ENCODE measurements around the gene CBLB. TPM values are rescaled to one million over a fixed set of nuclear protein-coding genes. Genes with fewer than 3 reads are reported as not detected.

CBLB gene
- total RNA-seq, 1 donor = 133 TPM

DNA sequence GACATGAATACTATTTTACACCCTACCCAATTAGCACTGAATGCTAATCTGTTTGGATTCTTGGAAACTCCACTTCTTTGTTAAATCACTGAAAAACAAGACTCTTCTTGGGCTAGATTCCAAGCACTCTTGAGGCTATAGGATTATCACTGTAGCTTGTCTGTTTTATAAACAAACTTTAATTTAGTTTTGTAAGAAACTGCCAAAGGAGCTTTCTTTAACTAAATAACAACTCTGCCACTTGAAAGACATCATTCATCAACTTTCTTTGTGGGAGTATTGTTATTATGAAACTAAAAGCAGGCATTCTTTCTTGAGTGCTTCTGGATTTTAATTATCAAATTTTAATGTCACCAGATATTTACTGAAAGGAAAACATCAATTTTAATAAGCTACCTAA lies 24.1 kb downstream of the CBLB start:
- H3K4me3 ChIP-seq (ENCODE audit: low read length) = no peak overlapping the region
- H3K9me3 ChIP-seq (ENCODE audit: low read depth, low read length) = no peaks in the 10 kb centered on the region
- H3K4me1 ChIP-seq (ENCODE audit: insufficient read depth, low read length) = peaks cover 4% of the 10 kb centered on the region
- no peaks in the 10 kb centered on the region for H3K27me3 ChIP-seq (ENCODE audit: insufficient read depth, low read length)

DNA sequence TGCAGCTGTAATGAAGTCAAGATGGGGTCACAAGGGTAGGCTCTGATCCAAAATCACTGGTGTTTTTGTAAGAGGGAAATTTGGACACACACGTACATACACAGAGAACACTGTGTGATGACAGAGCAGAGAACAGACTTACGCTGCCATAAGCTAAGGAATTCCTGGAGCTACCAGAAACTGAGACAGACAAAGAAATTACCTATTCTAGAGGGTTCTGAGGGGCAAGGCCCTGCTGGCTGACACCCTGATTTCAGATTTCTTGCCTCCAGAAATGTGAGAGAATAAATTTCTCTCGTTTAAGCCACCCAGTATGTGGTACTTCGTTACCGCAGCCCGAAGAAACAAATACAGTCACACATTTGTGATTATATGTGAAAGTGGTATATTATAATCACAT lies 24.8 kb downstream of the CBLB start:
- no peak overlapping the region for H3K4me3 ChIP-seq (ENCODE audit: low read length)
- peaks cover 4% of the 10 kb centered on the region for H3K4me1 ChIP-seq (ENCODE audit: insufficient read depth, low read length)
- no peaks in the 10 kb centered on the region for H3K9me3 ChIP-seq (ENCODE audit: low read depth, low read length)
- no peaks in the 10 kb centered on the region for H3K27me3 ChIP-seq (ENCODE audit: insufficient read depth, low read length)

- Histone ChIP-seq H3K27me3 (ENCODE audit: insufficient read depth, low read length) (no peaks in the 10 kb centered on the region), H3K4me3 (ENCODE audit: low read length) (no peak overlapping the region), H3K9me3 (ENCODE audit: low read depth, low read length) (no peaks in the 10 kb centered on the region), H3K4me1 (ENCODE audit: insufficient read depth, low read length) (peaks cover 5% of the 10 kb centered on the region)
Observed at GRCh38 chr3:105842943-105843342, 25.9 kb downstream of the CBLB start.

DNA sequence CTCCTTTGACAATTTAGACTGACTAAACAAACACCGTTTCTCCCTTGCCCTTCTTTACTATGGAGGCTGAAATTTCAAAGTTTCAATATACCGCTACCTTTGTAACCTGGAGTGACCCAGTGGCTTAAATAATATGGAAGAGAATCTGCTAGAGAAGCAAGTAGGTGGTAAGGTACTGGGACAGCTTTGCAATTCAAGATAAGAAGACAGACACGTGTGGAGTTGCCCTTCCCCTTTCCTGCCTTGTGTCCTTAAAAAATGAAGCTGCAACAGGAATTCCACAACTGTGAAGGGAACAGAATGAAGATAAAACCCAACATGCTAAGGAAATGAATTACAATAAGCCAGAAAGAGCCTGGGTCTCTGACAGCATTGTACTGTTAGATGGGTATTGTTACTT lies 26.4 kb downstream of the CBLB start:
- Histone ChIP-seq H3K9me3 (ENCODE audit: low read depth, low read length) (no peaks in the 10 kb centered on the region), H3K4me3 (ENCODE audit: low read length) (no peak overlapping the region), H3K27me3 (ENCODE audit: insufficient read depth, low read length) (no peaks in the 10 kb centered on the region), H3K4me1 (ENCODE audit: insufficient read depth, low read length) (peaks cover 9% of the 10 kb centered on the region)

GRCh38 chr3:105837947-105838346 lies 30.9 kb downstream of the CBLB start:
- H3K4me1 ChIP-seq (ENCODE audit: insufficient read depth, low read length) = peaks cover 10% of the 10 kb centered on the region
- no peaks in the 10 kb centered on the region for H3K9me3 ChIP-seq (ENCODE audit: low read depth, low read length)
- no peaks in the 10 kb centered on the region for H3K27me3 ChIP-seq (ENCODE audit: insufficient read depth, low read length)
- no peak overlapping the region for H3K4me3 ChIP-seq (ENCODE audit: low read length)

GRCh38 chr3:105837143-105837740 lies 31.6 kb downstream of the CBLB start:
- no peaks in the 10 kb centered on the region for H3K27me3 ChIP-seq (ENCODE audit: insufficient read depth, low read length)
- H3K4me3 ChIP-seq (ENCODE audit: low read length) = no peak overlapping the region
- peaks cover 10% of the 10 kb centered on the region for H3K4me1 ChIP-seq (ENCODE audit: insufficient read depth, low read length)
- H3K9me3 ChIP-seq (ENCODE audit: low read depth, low read length) = no peaks in the 10 kb centered on the region

DNA sequence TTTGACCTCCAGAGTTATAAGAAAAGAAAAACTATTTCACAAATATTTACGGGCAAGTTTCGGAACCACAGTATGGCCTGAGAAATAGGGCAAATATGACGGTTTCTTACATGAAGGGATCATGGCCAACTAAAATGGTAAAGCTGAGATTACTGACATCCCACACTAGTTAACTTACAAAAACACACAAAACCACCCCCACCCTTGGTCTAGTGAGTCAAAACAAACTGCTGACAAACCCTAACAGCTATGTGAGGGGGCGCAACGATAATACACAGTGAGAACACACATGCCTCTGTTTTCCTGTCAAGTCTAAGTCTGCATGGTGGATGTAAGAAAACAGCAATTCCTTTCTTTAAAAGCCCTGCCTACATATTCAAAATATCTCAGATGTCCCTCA lies 32.3 kb downstream of the CBLB start:
- Histone ChIP-seq H3K4me3 (ENCODE audit: low read length) (no peak overlapping the region), H3K27me3 (ENCODE audit: insufficient read depth, low read length) (no peaks in the 10 kb centered on the region), H3K9me3 (ENCODE audit: low read depth, low read length) (no peaks in the 10 kb centered on the region), H3K4me1 (ENCODE audit: insufficient read depth, low read length) (peaks cover 10% of the 10 kb centered on the region)

- no peak overlapping the region for H3K4me3 ChIP-seq (ENCODE audit: low read length)
- no peaks in the 10 kb centered on the region for H3K27me3 ChIP-seq (ENCODE audit: insufficient read depth, low read length)
- peaks cover 15% of the 10 kb centered on the region for H3K4me1 ChIP-seq (ENCODE audit: insufficient read depth, low read length)
- H3K9me3 ChIP-seq (ENCODE audit: low read depth, low read length) = no peaks in the 10 kb centered on the region
Observed at GRCh38 chr3:105835606-105836005, 33.2 kb downstream of the CBLB start.

GRCh38 chr3:105834768-105835167 lies 34.0 kb downstream of the CBLB start:
- Histone ChIP-seq H3K4me1 (ENCODE audit: insufficient read depth, low read length) (peaks cover 19% of the 10 kb centered on the region), H3K9me3 (ENCODE audit: low read depth, low read length) (no peaks in the 10 kb centered on the region), H3K27me3 (ENCODE audit: insufficient read depth, low read length) (no peaks in the 10 kb centered on the region), H3K4me3 (ENCODE audit: low read length) (no peak overlapping the region)

DNA sequence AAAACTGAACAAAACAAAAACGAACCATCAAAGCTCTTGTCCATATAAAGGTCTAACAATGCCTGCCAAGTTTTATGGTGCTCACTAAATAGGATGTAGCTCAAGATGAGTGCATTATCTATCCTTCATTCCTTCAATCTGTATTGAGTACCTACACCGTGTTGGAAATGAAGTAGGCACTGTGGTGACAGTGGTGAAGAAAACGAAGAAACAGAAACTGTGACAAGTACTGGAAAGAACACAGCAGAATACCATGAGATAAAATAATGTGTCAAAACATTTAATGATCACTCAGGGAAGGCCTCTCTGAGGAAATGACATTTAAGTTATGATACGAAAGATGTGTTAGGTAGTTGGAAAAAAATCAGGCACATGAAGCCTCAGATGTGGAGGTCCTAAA lies 36.2 kb downstream of the CBLB start:
- Histone ChIP-seq H3K27me3 (ENCODE audit: insufficient read depth, low read length) (no peaks in the 10 kb centered on the region), H3K9me3 (ENCODE audit: low read depth, low read length) (no peaks in the 10 kb centered on the region), H3K4me1 (ENCODE audit: insufficient read depth, low read length) (peaks cover 24% of the 10 kb centered on the region), H3K4me3 (ENCODE audit: low read length) (no peak overlapping the region)

DNA sequence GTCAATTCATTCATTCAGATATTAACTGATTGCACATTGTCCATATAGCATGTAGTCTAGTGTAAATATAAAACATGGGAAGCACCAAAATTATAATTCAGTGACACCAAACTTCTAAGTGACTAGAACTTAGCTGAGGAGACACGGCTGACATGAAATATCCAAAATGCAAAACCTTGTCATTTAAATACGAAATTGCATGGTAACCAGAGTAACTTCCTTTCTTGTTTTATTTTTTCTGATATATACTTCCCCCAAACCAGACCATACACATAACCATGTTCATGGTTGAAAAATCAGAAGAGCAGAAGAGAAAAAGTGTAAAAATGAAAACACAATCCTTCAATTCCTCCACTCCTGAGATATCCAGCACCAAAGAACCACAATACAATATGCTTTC lies 38.0 kb downstream of the CBLB start:
- Histone ChIP-seq H3K4me3 (ENCODE audit: low read length) (no peak overlapping the region), H3K27me3 (ENCODE audit: insufficient read depth, low read length) (no peaks in the 10 kb centered on the region), H3K9me3 (ENCODE audit: low read depth, low read length) (no peaks in the 10 kb centered on the region), H3K4me1 (ENCODE audit: insufficient read depth, low read length) (peaks cover 18% of the 10 kb centered on the region)

DNA sequence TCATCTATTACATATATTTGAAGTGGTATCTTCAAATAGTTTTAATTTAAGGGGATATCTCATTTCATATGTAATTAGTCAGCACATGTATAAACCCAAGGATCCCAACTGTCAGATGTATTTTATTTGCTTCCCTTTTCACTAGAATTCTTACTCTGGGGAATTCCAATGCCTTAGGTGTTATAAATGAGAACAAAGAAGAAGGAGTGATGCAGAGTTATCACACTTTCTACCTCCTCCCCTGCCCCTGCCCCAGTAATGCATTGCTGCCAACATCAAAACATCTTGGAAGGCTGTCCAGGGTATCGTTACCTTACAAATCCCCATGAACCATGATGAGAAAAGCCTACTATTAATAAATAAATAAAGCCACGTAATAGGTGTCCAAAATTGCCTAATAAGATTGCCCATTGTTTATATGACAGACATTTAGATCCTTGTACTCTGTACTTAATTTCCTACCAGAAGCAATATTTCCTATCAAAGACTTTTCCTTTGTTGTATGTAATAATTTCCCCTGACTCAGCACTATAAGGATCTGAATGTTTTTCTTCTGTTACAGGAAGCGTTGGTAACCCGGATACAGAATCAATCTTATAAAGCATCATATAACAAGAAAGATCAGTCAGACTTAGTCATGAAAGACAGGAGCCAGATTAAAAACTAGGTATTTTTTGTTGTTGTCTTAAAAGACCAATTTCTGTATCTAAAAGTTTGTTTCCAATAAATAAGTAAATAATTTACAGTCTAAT lies 38.8 kb downstream of the CBLB start:
- H3K9me3 ChIP-seq (ENCODE audit: low read depth, low read length) = no peaks in the 10 kb centered on the region
- H3K4me1 ChIP-seq (ENCODE audit: insufficient read depth, low read length) = peaks cover 18% of the 10 kb centered on the region
- H3K27me3 ChIP-seq (ENCODE audit: insufficient read depth, low read length) = no peaks in the 10 kb centered on the region
- no peak overlapping the region for H3K4me3 ChIP-seq (ENCODE audit: low read length)

DNA sequence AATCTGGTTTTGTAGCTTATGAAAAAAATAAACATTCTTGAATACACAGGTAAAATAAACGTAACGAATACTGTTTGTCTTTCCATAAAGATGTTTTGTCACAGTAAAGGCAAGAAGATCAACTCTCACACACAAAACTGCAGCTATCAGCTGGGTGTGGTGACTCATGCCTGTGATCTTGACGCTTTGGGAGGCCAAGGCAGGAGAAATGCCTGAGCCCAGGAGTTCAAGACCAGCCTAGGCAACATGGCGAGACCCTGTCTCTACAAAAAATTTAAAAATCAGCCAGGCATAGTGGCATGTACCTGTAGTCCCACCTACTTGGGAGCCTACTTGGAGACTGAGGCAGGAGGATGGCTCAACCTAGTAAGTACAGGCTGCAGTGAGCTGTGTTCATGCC lies 39.6 kb downstream of the CBLB start:
- Histone ChIP-seq H3K4me1 (ENCODE audit: insufficient read depth, low read length) (peaks cover 18% of the 10 kb centered on the region), H3K9me3 (ENCODE audit: low read depth, low read length) (no peaks in the 10 kb centered on the region), H3K4me3 (ENCODE audit: low read length) (no peak overlapping the region), H3K27me3 (ENCODE audit: insufficient read depth, low read length) (no peaks in the 10 kb centered on the region)

DNA sequence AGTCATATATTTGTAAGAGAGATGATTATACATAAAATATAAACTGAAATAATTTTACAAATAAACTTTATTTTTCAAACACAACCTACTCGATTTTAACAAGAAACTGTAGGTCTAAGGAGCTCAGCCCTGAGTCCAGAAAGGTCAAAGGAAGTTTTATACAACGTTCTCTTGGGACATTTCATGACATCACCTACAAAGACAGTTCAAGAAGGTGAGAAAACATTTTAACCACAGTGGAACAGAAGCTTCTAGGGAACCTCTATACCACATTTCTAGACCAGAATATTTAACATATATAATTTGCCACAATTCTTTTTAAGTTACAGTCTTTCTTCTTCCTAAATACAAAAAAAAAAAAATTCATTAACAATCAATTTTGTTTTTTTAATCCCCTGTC lies 40.1 kb downstream of the CBLB start:
- Histone ChIP-seq H3K27me3 (ENCODE audit: insufficient read depth, low read length) (no peaks in the 10 kb centered on the region), H3K4me3 (ENCODE audit: low read length) (no peak overlapping the region), H3K9me3 (ENCODE audit: low read depth, low read length) (no peaks in the 10 kb centered on the region), H3K4me1 (ENCODE audit: insufficient read depth, low read length) (peaks cover 21% of the 10 kb centered on the region)

DNA sequence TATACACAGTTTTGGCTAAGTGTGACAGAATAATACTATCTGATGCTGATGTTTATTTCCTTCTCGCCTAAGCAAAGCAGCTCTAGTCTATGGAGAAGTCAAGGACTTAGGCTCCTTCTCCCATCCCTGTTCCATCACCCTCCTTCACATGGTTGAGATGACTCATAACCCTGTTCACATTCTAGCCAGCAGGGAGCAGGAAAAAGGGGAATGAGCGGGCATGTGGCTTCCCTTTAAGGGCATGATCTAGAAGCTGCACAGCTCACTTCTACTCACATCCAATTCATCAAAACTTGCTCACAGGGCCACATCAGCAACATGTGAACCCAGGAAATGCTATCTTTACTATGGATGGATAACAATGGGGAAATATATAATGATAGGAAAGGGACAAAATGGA lies 40.9 kb downstream of the CBLB start:
- Histone ChIP-seq H3K4me3 (ENCODE audit: low read length) (no peak overlapping the region), H3K4me1 (ENCODE audit: insufficient read depth, low read length) (peaks cover 21% of the 10 kb centered on the region), H3K27me3 (ENCODE audit: insufficient read depth, low read length) (no peaks in the 10 kb centered on the region), H3K9me3 (ENCODE audit: low read depth, low read length) (no peaks in the 10 kb centered on the region)

All from mononuclear cell (primary cell).